WTC11 (cell line): ENCODE measurements around the gene NOP56. TPM values are rescaled to one million over a fixed set of nuclear protein-coding genes. Genes with fewer than 3 reads are reported as not detected.

Experiments used
- EMX1 ChIP-seq: fragments of 250-450 bp; sonication (Bioruptor Pico); IDR thresholded peaks from 2 replicates; pipeline ENCODE4 v1.8.0; 2021; ENCODE audit warnings: mild to moderate bottlenecking
- ESRRA ChIP-seq: sonication (generic); formaldehyde crosslinking; IDR thresholded peaks from 2 replicates; pipeline ENCODE4 v1.8.1; 2022; ENCODE audit warnings: mild to moderate bottlenecking, missing genetic modification reagents, borderline replicate concordance
- ETV6 ChIP-seq: sonication (generic); formaldehyde crosslinking; IDR thresholded peaks from 2 replicates; pipeline ENCODE4 v1.8.1; 2022; ENCODE audit warnings: mild to moderate bottlenecking, missing genetic modification reagents
- FOXP1 ChIP-seq: sonication (generic); formaldehyde crosslinking; IDR thresholded peaks from 2 replicates; pipeline ENCODE4 v1.8.0; 2022; ENCODE audit warnings: missing genetic modification reagents, mild to moderate bottlenecking, moderate library complexity, borderline replicate concordance
- GABPB1 ChIP-seq: sonication (generic); formaldehyde crosslinking; IDR thresholded peaks from 2 replicates; pipeline ENCODE4 v1.8.1; 2023; ENCODE audit warnings: mild to moderate bottlenecking, missing genetic modification reagents
- GRHL2 ChIP-seq: fragments of 250-450 bp; sonication (Bioruptor Pico); IDR thresholded peaks from 2 replicates; pipeline ENCODE4 v1.8.0; 2022; ENCODE audit warnings: mild to moderate bottlenecking, moderate library complexity; ENCODE audit not compliant: insufficient replicate concordance, severe bottlenecking
- MXD4 ChIP-seq: fragments of 250-450 bp; sonication (Bioruptor Pico); IDR thresholded peaks from 2 replicates; pipeline ENCODE4 v1.8.0; 2021; ENCODE audit warnings: mild to moderate bottlenecking, moderate library complexity, borderline replicate concordance
- NR3C1 ChIP-seq: sonication (generic); formaldehyde crosslinking; conservative IDR thresholded peaks from 2 replicates; pipeline ENCODE4 v1.8.1; 2023; ENCODE audit warnings: low read depth, mild to moderate bottlenecking, missing genetic modification reagents
- RELA ChIP-seq: sonication (generic); formaldehyde crosslinking; IDR thresholded peaks from 2 replicates; pipeline ENCODE4 v1.8.1; 2022; ENCODE audit warnings: missing genetic modification reagents, mild to moderate bottlenecking, borderline replicate concordance
- RORB ChIP-seq: fragments of 250-450 bp; sonication (Bioruptor Pico); IDR thresholded peaks from 2 replicates; pipeline ENCODE4 v1.9.0; 2021; ENCODE audit warnings: mild to moderate bottlenecking
- SMAD4 ChIP-seq: sonication (generic); formaldehyde crosslinking; IDR thresholded peaks from 2 replicates; pipeline ENCODE4 v1.8.0; 2022; ENCODE audit warnings: mild to moderate bottlenecking, missing genetic modification reagents
- SOX15 ChIP-seq: fragments of 250-450 bp; sonication (Bioruptor Pico); IDR thresholded peaks from 2 replicates; pipeline ENCODE4 v1.9.0; 2021; ENCODE audit warnings: mild to moderate bottlenecking
- SP1 ChIP-seq: sonication (generic); formaldehyde crosslinking; conservative IDR thresholded peaks from 2 replicates; pipeline ENCODE4 v1.8.1; 2022; ENCODE audit warnings: missing genetic modification reagents
- ZNF416 ChIP-seq: fragments of 250-450 bp; sonication (Bioruptor Pico); IDR thresholded peaks from 2 replicates; pipeline ENCODE4 v1.9.0; 2021; ENCODE audit warnings: mild to moderate bottlenecking, inconsistent platforms
- total RNA-seq: library from RNA; stranded (reverse); gene quantifications from 3 replicates; pipeline ENCODE4 v1.2.3, GENCODE V29; 2021
- TF ChIP-seq, protein P1 (sequence below): sonication (generic); formaldehyde crosslinking; IDR thresholded peaks from 2 replicates; pipeline ENCODE4 v1.8.1; 2022; ENCODE audit warnings: low read depth, missing genetic modification reagents, borderline replicate concordance
- TF ChIP-seq, protein P2 (sequence below): sonication (generic); formaldehyde crosslinking; IDR thresholded peaks from 2 replicates; pipeline ENCODE4 v1.8.1; 2023; ENCODE audit warnings: mild to moderate bottlenecking, missing genetic modification reagents
- TF ChIP-seq, protein P3 (sequence below): sonication (generic); formaldehyde crosslinking; IDR thresholded peaks from 2 replicates; pipeline ENCODE4 v1.8.0; 2022; ENCODE audit warnings: mild to moderate bottlenecking, missing genetic modification reagents
- TF ChIP-seq, protein P4 (sequence below): fragments of 250-450 bp; sonication (Bioruptor Pico); conservative IDR thresholded peaks from 2 replicates; pipeline ENCODE4 v1.9.0; 2021; ENCODE audit warnings: mild to moderate bottlenecking
- TF ChIP-seq, protein P5 (sequence below): sonication (generic); formaldehyde crosslinking; IDR thresholded peaks from 2 replicates; pipeline ENCODE4 v1.8.1; 2022; ENCODE audit warnings: mild to moderate bottlenecking, missing genetic modification reagents, moderate library complexity, borderline replicate concordance
- TF ChIP-seq, protein P6 (sequence below): sonication (generic); formaldehyde crosslinking; IDR thresholded peaks from 2 replicates; pipeline ENCODE4 v1.8.1; 2023; ENCODE audit warnings: mild to moderate bottlenecking, missing genetic modification reagents, moderate library complexity
- TF ChIP-seq, protein P7 (sequence below): sonication (generic); formaldehyde crosslinking; IDR thresholded peaks from 2 replicates; pipeline ENCODE4 v1.8.0; 2022; ENCODE audit warnings: missing genetic modification reagents
- TF ChIP-seq, protein P8 (sequence below): sonication (generic); formaldehyde crosslinking; IDR thresholded peaks from 2 replicates; pipeline ENCODE4 v1.8.0; 2022; ENCODE audit warnings: mild to moderate bottlenecking, missing genetic modification reagents
- TF ChIP-seq, protein P9 (sequence below): sonication (generic); formaldehyde crosslinking; IDR thresholded peaks from 2 replicates; pipeline ENCODE4 v1.8.0; 2022; ENCODE audit warnings: mild to moderate bottlenecking, missing genetic modification reagents

The NOP56 gene
- total RNA-seq, 1 experiment from 2014 or later = 634 TPM

DNA sequence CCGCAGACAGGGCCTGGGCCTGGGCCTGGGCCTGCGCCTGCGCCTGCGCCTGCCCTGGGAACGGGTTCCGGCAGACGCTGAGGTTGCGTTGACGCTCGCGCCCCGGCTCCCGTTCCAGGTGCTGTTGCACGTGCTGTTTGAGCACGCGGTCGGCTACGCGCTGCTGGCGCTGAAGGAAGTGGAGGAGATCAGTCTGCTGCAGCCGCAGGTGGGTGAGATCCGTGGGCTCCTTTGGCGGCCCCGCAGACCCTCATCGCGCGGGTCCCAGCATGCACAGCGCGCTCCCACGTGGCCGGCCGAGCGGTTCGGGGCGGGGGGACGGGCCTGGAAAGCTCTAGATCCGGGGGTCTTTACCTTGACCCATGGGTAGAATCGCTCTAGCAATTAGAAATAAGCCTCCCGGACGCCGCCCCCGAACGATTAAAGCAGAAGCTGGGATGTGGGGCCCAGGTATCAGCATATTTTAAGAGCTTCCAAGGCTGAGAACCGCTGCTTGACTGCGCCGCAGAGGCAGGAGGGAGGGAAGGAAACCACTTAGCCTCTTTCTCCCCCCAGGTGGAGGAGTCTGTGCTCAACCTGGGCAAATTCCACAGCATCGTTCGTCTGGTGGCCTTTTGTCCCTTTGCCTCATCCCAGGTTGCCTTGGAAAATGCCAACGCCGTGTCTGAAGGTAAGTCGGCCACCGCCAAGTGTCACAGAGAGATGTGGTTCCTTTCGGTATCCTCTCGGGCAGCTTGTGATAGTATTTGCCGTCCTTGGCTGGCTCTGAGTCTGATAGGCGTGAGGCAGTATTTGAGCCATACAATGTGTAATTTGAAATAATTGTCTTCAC is 508 bp downstream of the NOP56 start (continued):
- peak; percentile 33; the same call in 1 of the 2 replicates for TF ChIP-seq RELA (CRISPR knock-in tag)
- TF ChIP-seq SP1 = no peak; the same call in none of the 2 replicates
- TF ChIP-seq, protein P1, sequence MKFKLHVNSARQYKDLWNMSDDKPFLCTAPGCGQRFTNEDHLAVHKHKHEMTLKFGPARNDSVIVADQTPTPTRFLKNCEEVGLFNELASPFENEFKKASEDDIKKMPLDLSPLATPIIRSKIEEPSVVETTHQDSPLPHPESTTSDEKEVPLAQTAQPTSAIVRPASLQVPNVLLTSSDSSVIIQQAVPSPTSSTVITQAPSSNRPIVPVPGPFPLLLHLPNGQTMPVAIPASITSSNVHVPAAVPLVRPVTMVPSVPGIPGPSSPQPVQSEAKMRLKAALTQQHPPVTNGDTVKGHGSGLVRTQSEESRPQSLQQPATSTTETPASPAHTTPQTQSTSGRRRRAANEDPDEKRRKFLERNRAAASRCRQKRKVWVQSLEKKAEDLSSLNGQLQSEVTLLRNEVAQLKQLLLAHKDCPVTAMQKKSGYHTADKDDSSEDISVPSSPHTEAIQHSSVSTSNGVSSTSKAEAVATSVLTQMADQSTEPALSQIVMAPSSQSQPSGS (CRISPR knock-in tag) = no peak
- TF ChIP-seq ETV6 = peak; percentile 61
- peak; percentile 41; the same call in 1 of the 2 replicates for TF ChIP-seq FOXP1 (CRISPR knock-in tag)
- no peak for TF ChIP-seq ZNF416 (CRISPR knock-in tag)
- TF ChIP-seq EMX1 (CRISPR knock-in tag) = no peak
- no peak for TF ChIP-seq SMAD4 (CRISPR knock-in tag)
- TF ChIP-seq, protein P2, sequence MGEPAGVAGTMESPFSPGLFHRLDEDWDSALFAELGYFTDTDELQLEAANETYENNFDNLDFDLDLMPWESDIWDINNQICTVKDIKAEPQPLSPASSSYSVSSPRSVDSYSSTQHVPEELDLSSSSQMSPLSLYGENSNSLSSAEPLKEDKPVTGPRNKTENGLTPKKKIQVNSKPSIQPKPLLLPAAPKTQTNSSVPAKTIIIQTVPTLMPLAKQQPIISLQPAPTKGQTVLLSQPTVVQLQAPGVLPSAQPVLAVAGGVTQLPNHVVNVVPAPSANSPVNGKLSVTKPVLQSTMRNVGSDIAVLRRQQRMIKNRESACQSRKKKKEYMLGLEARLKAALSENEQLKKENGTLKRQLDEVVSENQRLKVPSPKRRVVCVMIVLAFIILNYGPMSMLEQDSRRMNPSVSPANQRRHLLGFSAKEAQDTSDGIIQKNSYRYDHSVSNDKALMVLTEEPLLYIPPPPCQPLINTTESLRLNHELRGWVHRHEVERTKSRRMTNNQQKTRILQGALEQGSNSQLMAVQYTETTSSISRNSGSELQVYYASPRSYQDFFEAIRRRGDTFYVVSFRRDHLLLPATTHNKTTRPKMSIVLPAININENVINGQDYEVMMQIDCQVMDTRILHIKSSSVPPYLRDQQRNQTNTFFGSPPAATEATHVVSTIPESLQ (CRISPR knock-in tag) = peak; percentile 10; the same call in 1 of the 2 replicates
- 0 out of 2 replicates have a peak, but pooled peaks have one; percentile 10 for TF ChIP-seq GABPB1
- TF ChIP-seq, protein P3, sequence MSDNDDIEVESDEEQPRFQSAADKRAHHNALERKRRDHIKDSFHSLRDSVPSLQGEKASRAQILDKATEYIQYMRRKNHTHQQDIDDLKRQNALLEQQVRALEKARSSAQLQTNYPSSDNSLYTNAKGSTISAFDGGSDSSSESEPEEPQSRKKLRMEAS (CRISPR knock-in tag) = peak; percentile 88
- no peak for TF ChIP-seq SOX15 (CRISPR knock-in tag)
- TF ChIP-seq, protein P4, sequence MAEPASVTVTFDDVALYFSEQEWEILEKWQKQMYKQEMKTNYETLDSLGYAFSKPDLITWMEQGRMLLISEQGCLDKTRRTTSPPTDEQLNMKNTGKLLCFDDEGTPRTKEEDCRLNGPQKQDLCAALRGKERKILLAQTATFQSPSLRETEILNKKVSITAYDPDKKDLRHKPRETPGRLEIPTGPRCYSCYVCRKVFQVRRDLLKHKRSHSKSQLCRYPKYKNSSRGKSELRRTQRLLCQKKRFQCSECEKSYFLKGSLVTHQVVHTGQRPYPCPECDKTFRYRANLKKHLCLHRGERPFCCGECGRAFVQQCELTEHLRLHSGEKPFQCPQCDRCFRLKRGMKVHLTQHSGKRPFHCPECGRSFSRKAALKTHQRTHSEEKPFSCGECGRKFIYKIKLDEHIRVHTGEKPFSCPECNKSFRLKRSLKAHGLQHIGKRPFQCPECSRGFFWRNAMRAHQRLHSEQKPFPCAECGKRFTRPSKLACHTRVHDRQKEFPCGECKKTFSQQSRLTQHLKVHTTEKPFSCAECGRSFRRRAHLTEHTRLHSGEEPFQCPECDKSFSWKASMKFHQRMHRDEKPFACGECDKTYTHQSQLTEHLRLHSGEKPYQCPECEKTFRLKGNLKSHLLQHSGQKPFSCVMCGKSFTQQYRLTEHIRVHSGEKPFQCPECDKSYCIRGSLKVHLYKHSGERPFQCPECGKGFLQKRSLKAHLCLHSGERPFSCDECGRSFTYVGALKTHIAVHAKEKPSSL (CRISPR knock-in tag) = no peak
- no peak; the same call in 1 of the 2 replicates for TF ChIP-seq ESRRA (CRISPR knock-in tag)
- no peak for TF ChIP-seq MXD4 (CRISPR knock-in tag)
- TF ChIP-seq, protein P5, sequence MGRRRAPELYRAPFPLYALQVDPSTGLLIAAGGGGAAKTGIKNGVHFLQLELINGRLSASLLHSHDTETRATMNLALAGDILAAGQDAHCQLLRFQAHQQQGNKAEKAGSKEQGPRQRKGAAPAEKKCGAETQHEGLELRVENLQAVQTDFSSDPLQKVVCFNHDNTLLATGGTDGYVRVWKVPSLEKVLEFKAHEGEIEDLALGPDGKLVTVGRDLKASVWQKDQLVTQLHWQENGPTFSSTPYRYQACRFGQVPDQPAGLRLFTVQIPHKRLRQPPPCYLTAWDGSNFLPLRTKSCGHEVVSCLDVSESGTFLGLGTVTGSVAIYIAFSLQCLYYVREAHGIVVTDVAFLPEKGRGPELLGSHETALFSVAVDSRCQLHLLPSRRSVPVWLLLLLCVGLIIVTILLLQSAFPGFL (CRISPR knock-in tag) = 0 out of 2 replicates have a peak, but pooled peaks have one; percentile 76
- TF ChIP-seq, protein P6, sequence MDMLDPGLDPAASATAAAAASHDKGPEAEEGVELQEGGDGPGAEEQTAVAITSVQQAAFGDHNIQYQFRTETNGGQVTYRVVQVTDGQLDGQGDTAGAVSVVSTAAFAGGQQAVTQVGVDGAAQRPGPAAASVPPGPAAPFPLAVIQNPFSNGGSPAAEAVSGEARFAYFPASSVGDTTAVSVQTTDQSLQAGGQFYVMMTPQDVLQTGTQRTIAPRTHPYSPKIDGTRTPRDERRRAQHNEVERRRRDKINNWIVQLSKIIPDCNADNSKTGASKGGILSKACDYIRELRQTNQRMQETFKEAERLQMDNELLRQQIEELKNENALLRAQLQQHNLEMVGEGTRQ = peak; percentile 86
- TF ChIP-seq, protein P7, sequence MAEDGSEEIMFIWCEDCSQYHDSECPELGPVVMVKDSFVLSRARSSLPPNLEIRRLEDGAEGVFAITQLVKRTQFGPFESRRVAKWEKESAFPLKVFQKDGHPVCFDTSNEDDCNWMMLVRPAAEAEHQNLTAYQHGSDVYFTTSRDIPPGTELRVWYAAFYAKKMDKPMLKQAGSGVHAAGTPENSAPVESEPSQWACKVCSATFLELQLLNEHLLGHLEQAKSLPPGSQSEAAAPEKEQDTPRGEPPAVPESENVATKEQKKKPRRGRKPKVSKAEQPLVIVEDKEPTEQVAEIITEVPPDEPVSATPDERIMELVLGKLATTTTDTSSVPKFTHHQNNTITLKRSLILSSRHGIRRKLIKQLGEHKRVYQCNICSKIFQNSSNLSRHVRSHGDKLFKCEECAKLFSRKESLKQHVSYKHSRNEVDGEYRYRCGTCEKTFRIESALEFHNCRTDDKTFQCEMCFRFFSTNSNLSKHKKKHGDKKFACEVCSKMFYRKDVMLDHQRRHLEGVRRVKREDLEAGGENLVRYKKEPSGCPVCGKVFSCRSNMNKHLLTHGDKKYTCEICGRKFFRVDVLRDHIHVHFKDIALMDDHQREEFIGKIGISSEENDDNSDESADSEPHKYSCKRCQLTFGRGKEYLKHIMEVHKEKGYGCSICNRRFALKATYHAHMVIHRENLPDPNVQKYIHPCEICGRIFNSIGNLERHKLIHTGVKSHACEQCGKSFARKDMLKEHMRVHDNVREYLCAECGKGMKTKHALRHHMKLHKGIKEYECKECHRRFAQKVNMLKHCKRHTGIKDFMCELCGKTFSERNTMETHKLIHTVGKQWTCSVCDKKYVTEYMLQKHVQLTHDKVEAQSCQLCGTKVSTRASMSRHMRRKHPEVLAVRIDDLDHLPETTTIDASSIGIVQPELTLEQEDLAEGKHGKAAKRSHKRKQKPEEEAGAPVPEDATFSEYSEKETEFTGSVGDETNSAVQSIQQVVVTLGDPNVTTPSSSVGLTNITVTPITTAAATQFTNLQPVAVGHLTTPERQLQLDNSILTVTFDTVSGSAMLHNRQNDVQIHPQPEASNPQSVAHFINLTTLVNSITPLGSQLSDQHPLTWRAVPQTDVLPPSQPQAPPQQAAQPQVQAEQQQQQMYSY = no peak
- TF ChIP-seq GRHL2 (CRISPR knock-in tag) = no peak
- peak; percentile 38; the same call in 1 of the 2 replicates for TF ChIP-seq RORB (CRISPR knock-in tag)
- TF ChIP-seq, protein P8, sequence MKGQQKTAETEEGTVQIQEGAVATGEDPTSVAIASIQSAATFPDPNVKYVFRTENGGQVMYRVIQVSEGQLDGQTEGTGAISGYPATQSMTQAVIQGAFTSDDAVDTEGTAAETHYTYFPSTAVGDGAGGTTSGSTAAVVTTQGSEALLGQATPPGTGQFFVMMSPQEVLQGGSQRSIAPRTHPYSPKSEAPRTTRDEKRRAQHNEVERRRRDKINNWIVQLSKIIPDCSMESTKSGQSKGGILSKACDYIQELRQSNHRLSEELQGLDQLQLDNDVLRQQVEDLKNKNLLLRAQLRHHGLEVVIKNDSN (CRISPR knock-in tag) = peak; percentile 85
- no peak for TF ChIP-seq NR3C1 (CRISPR knock-in tag)
- TF ChIP-seq, protein P9, sequence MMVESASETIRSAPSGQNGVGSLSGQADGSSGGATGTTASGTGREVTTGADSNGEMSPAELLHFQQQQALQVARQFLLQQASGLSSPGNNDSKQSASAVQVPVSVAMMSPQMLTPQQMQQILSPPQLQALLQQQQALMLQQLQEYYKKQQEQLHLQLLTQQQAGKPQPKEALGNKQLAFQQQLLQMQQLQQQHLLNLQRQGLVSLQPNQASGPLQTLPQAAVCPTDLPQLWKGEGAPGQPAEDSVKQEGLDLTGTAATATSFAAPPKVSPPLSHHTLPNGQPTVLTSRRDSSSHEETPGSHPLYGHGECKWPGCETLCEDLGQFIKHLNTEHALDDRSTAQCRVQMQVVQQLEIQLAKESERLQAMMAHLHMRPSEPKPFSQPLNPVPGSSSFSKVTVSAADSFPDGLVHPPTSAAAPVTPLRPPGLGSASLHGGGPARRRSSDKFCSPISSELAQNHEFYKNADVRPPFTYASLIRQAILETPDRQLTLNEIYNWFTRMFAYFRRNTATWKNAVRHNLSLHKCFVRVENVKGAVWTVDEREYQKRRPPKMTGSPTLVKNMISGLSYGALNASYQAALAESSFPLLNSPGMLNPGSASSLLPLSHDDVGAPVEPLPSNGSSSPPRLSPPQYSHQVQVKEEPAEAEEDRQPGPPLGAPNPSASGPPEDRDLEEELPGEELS (CRISPR knock-in tag) = peak; percentile 91; the same call in 1 of the 2 replicates
